Mucosa of stomach (tissue), 1 donor: ENCODE results near the gene SAMD14.

Experiments
- H3K27me3 ChIP-seq: one replicate; pipeline ENCODE4 v1.7.0; 2013; ENCODE audit warnings: mild to moderate bottlenecking, low read length; ENCODE audit not compliant: control insufficient read depth, insufficient read depth
- H3K36me3 ChIP-seq: one replicate; pipeline ENCODE4 v1.7.0; 2013; ENCODE audit warnings: low read length; ENCODE audit not compliant: control insufficient read depth, insufficient read depth
- H3K4me1 ChIP-seq: one replicate; pipeline ENCODE4 v1.7.0; 2013; ENCODE audit warnings: mild to moderate bottlenecking, low read length; ENCODE audit not compliant: control insufficient read depth, insufficient read depth
- H3K4me3 ChIP-seq: one replicate; pipeline ENCODE4 v1.7.0; 2013; ENCODE audit warnings: low read length
- H3K9ac ChIP-seq: one replicate; pipeline ENCODE4 v1.7.0; 2013; ENCODE audit warnings: mild to moderate bottlenecking, low read length, moderate library complexity
- H3K9me3 ChIP-seq: one replicate; pipeline ENCODE4 v1.7.0; 2013; ENCODE audit warnings: mild to moderate bottlenecking, low read length, moderate library complexity; ENCODE audit not compliant: control insufficient read depth
- donor health status: Pancreatic carcinoma.

The SAMD14 gene

GRCh38 chr17:50091918-50092285 lies 38.1 kb downstream of the SAMD14 start:
- Histone ChIP-seq H3K4me3 (no peak overlapping the region), H3K9ac (no peak overlapping the region), H3K9me3 (no peaks in the 10 kb centered on the region), H3K4me1 (peaks cover 13% of the 10 kb centered on the region), H3K27me3 (no peaks in the 10 kb centered on the region), H3K36me3 (peaks cover 10% of the 10 kb centered on the region)

GRCh38 chr17:50090971-50091917 lies 38.7 kb downstream of the SAMD14 start:
- H3K36me3 ChIP-seq, result peaks cover 10% of the 10 kb centered on the region
- no peak overlapping the region for H3K9ac ChIP-seq
- H3K4me3 ChIP-seq, result no peak overlapping the region

DNA sequence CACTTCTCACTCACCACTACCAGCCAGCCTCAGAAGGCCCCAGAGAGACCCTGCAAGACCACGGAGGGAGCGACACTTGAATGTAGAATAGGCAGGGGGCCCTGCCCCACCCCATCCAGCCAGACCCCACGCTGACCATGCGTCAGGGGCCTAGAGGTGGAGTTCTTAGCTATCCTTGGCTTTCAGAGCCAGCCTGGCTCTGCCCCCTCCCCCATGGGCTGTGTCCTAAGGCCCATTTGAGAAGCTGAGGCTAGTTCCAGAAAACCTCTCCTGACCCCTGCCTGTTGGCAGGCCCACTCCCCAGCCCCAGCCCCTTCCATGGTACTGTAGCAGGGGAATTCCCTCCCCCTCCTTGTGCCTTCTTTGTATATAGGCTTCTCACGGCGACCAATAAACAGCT lies 39.9 kb downstream of the SAMD14 start:
- Histone ChIP-seq H3K4me3 (no peak overlapping the region), H3K27me3 (no peaks in the 10 kb centered on the region), H3K9me3 (no peaks in the 10 kb centered on the region), H3K4me1 (no peaks in the 10 kb centered on the region), H3K9ac (no peak overlapping the region), H3K36me3 (peaks cover 10% of the 10 kb centered on the region)

More at GRCh38 chr17:50090971-50091917, 38.7 kb downstream of the SAMD14 start:
- Histone ChIP-seq H3K4me1 (peaks cover 7% of the 10 kb centered on the region), H3K9me3 (no peaks in the 10 kb centered on the region), H3K27me3 (no peaks in the 10 kb centered on the region)

GRCh38 chr17:50088952-50089825 lies 40.8 kb downstream of the SAMD14 start:
- Histone ChIP-seq H3K9ac (no peak overlapping the region), H3K27me3 (no peaks in the 10 kb centered on the region), H3K9me3 (no peaks in the 10 kb centered on the region), H3K4me3 (no peak overlapping the region), H3K4me1 (no peaks in the 10 kb centered on the region), H3K36me3 (peaks cover 10% of the 10 kb centered on the region)

GRCh38 chr17:50087912-50088405 lies 42.0 kb downstream of the SAMD14 start:
- no peak overlapping the region for H3K4me3 ChIP-seq
- H3K36me3 ChIP-seq, result peaks cover 11% of the 10 kb centered on the region
- H3K9ac ChIP-seq, result no peak overlapping the region

GRCh38 chr17:50087246-50087911 lies 42.6 kb downstream of the SAMD14 start:
- H3K9ac ChIP-seq, result no peak overlapping the region
- H3K36me3 ChIP-seq, result peaks cover 17% of the 10 kb centered on the region
- H3K27me3 ChIP-seq, result no peaks in the 10 kb centered on the region
- H3K9me3 ChIP-seq, result no peaks in the 10 kb centered on the region
- no peaks in the 10 kb centered on the region for H3K4me1 ChIP-seq
- H3K4me3 ChIP-seq, result no peak overlapping the region

More at GRCh38 chr17:50087912-50088405, 42.0 kb downstream of the SAMD14 start:
- Histone ChIP-seq H3K27me3 (no peaks in the 10 kb centered on the region), H3K9me3 (no peaks in the 10 kb centered on the region), H3K4me1 (no peaks in the 10 kb centered on the region)

DNA sequence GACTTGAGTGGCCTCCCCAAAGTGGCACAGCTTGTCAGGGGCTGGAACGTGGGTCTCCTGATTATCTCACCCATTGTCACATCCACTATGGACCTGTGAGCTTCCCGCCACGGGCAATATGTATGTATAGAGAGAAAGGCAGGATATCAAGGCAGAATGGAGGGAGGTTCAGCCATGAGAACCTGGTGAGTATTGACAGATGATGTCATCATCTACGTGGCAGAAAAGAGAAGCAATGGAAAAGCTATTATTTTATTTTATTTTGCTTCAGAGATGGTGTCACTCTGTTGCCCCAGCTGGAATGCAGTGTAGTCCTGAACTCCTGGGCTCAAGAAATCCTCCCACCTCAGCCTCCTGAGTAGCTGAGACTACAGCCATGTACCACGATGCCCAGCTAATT lies 48.2 kb downstream of the SAMD14 start:
- H3K36me3 ChIP-seq, result peaks cover 40% of the 10 kb centered on the region
- H3K9ac ChIP-seq, result no peak overlapping the region
- H3K9me3 ChIP-seq, result no peaks in the 10 kb centered on the region
- peaks cover 12% of the 10 kb centered on the region for H3K4me1 ChIP-seq
- H3K27me3 ChIP-seq, result no peaks in the 10 kb centered on the region
- no peak overlapping the region for H3K4me3 ChIP-seq

DNA sequence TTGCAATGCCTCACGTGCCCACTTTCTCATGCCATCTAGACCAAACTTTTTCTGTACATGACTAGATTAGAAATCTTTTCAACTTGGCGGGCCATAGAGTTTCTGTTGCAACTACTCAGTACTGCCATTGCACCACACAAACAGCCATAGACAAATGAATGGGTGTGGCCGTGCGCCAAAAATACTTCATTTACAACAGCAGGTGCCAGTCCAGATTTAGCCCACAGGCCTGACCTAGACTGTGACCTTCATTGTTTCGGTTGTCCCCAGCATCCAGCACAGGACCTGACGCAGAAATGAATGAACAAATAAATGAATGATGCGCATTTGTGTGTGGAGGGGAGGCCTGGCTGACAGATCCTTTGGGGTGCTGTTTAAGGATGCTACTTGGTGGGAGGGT lies 49.1 kb downstream of the SAMD14 start:
- no peak overlapping the region for H3K9ac ChIP-seq
- no peaks in the 10 kb centered on the region for H3K9me3 ChIP-seq
- H3K36me3 ChIP-seq, result peaks cover 40% of the 10 kb centered on the region
- peaks cover 12% of the 10 kb centered on the region for H3K4me1 ChIP-seq
- no peaks in the 10 kb centered on the region for H3K27me3 ChIP-seq
- no peak overlapping the region for H3K4me3 ChIP-seq

DNA sequence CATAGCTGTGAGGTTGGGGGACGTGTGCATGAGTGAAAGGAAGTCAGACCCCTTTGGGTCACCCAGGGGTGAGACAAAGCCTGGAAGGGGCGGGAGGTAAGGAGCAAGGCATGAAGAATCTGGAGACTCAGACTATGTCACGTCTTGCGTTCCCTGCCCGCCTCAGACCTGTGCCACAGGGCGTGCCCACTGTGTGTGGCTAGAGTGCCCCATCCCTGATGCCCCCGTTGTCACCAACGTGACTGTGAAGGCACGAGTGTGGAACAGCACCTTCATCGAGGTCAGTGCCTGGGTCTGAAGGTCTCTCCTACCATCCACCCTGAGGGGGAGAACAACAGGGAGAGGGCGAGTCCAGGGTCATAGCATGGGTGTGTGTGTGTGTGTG lies 49.9 kb downstream of the SAMD14 start:
- Histone ChIP-seq H3K9me3 (no peaks in the 10 kb centered on the region), H3K4me3 (no peak overlapping the region), H3K4me1 (peaks cover 12% of the 10 kb centered on the region), H3K9ac (no peak overlapping the region), H3K36me3 (peaks cover 40% of the 10 kb centered on the region), H3K27me3 (no peaks in the 10 kb centered on the region)

GRCh38 chr17:50079334-50080095 lies 50.4 kb downstream of the SAMD14 start:
- no peaks in the 10 kb centered on the region for H3K27me3 ChIP-seq
- H3K4me1 ChIP-seq, result peaks cover 12% of the 10 kb centered on the region
- no peak overlapping the region for H3K9ac ChIP-seq
- H3K4me3 ChIP-seq, result no peak overlapping the region
- no peaks in the 10 kb centered on the region for H3K9me3 ChIP-seq
- peaks cover 41% of the 10 kb centered on the region for H3K36me3 ChIP-seq

- Histone ChIP-seq H3K9ac (no peak overlapping the region), H3K4me1 (peaks cover 12% of the 10 kb centered on the region), H3K27me3 (no peaks in the 10 kb centered on the region), H3K4me3 (no peak overlapping the region), H3K9me3 (no peaks in the 10 kb centered on the region), H3K36me3 (peaks cover 46% of the 10 kb centered on the region)
Observed at GRCh38 chr17:50078430-50078829, 51.5 kb downstream of the SAMD14 start.
